IMR-90 (cell line): Measurements from ENCODE around the gene NUDT19. TPM values are rescaled to one million over a fixed set of nuclear protein-coding genes. Genes with fewer than 3 reads are reported as not detected.
"Not testable (repeated sequence)": the region's sequence is repeated elsewhere in the genome, so short reads cannot be mapped to it uniquely, and the experiment has no call there.

ENCODE experiments used
- ATAC-seq: fragments of 200-7000 bp; cut with Tn5 transposase; 2 replicates; pipeline ENCODE4 v1.9.1; 2020; ENCODE audit warnings: low read depth, mild to moderate bottlenecking, moderate library complexity
- BruUV-seq: library from RNA; stranded (reverse); fragments of 400-500 nt; replicated peaks from 2 replicates; lab custom pipeline; 2021; lab: Mats Ljungman, UMichigan
- CTCF ChIA-PET: fragments of 300-600 bp; formaldehyde crosslinking; extraction: SDS; loops from one replicate; lab custom pipeline; 2021; ENCODE audit warnings: antibody characterized with exemption; lab: Yijun Ruan, JAX
- POLR2A ChIA-PET: fragments of 300-600 bp; sonication (Branson Sonifier 250); formaldehyde crosslinking; loops from one replicate; lab custom pipeline; 2022; ENCODE audit warnings: antibody characterized with exemption; ENCODE audit not compliant: unreplicated experiment; lab: Charles Lee
- DNase-seq: peaks from one replicate; pipeline ENCODE4 v3.0.0; 2013
- H2AFZ ChIP-seq: replicated peaks from 2 replicates; pipeline ENCODE3; 2013; ENCODE audit warnings: low read length, mild to moderate bottlenecking; ENCODE audit not compliant: poor library complexity
- H2AK5ac ChIP-seq: 2 replicates; pipeline ENCODE4 v1.6.1; 2013; ENCODE audit warnings: low read depth, low read length, inconsistent platforms
- H2AK9ac ChIP-seq: replicated peaks from 2 replicates; pipeline ENCODE3; 2013; ENCODE audit warnings: mild to moderate bottlenecking, low read depth, low read length, moderate library complexity; ENCODE audit not compliant: poor library complexity
- H2BK120ac ChIP-seq: 2 replicates; pipeline ENCODE4 v1.6.1; 2013; ENCODE audit warnings: low read depth, low read length, inconsistent platforms
- H2BK15ac ChIP-seq: 3 replicates; pipeline ENCODE4 v1.6.1; 2013; ENCODE audit warnings: low read depth, low read length, inconsistent platforms
- H2BK20ac ChIP-seq: 2 replicates; pipeline ENCODE4 v1.6.1; 2013; ENCODE audit warnings: low read depth, mild to moderate bottlenecking, inconsistent platforms, low read length, moderate library complexity
- H2BK5ac ChIP-seq: 2 replicates; pipeline ENCODE4 v1.6.1; 2013; ENCODE audit warnings: mild to moderate bottlenecking, low read depth, low read length, inconsistent platforms; ENCODE audit not compliant: poor library complexity, severe bottlenecking
- H3K14ac ChIP-seq: replicated peaks from 2 replicates; pipeline ENCODE4 v1.6.1; 2013; ENCODE audit warnings: low read depth, low read length, inconsistent platforms
- H3K18ac ChIP-seq: 2 replicates; pipeline ENCODE4 v1.6.1; 2013; ENCODE audit warnings: low read depth, low read length, control low read depth
- H3K23ac ChIP-seq: 2 replicates; pipeline ENCODE4 v1.6.1; 2013; ENCODE audit warnings: low read depth, low read length, inconsistent platforms
- H3K27ac ChIP-seq: 2 replicates; pipeline ENCODE4 v1.5.1; 2013; ENCODE audit warnings: mild to moderate bottlenecking, control low read depth, low read length; ENCODE audit not compliant: insufficient read depth
- H3K27me3 ChIP-seq: 2 replicates; pipeline ENCODE4 v1.6.1; 2013; ENCODE audit warnings: low read length; ENCODE audit not compliant: control insufficient read depth, insufficient read depth
- H3K36me3 ChIP-seq: 2 replicates; pipeline ENCODE4 v1.6.1; 2013; ENCODE audit warnings: low read length, mixed read lengths; ENCODE audit not compliant: control insufficient read depth, insufficient read depth
- H3K4ac ChIP-seq: 2 replicates; pipeline ENCODE4 v1.6.1; 2013; ENCODE audit warnings: low read depth, low read length, inconsistent platforms
- H3K4me1 ChIP-seq: 2 replicates; pipeline ENCODE4 v1.6.1; 2013; ENCODE audit warnings: low read length, mixed read lengths; ENCODE audit not compliant: control insufficient read depth, insufficient read depth
- H3K4me2 ChIP-seq: 2 replicates; pipeline ENCODE4 v1.6.1; 2013; ENCODE audit warnings: low read depth, mild to moderate bottlenecking, control low read depth, low read length, moderate library complexity
- H3K4me3 ChIP-seq: 2 replicates; pipeline ENCODE4 v1.5.1; 2013; ENCODE audit warnings: low read depth, mild to moderate bottlenecking, control low read depth, low read length, moderate library complexity; ENCODE audit not compliant: insufficient read depth
- H3K56ac ChIP-seq: 2 replicates; pipeline ENCODE4 v1.6.1; 2013; ENCODE audit warnings: low read length, inconsistent platforms; ENCODE audit not compliant: insufficient read depth; ENCODE audit errors: extremely low read depth
- H3K79me1 ChIP-seq, 2 experiments: 2 replicates each; pipeline ENCODE4 v1.6.1; 2013; ENCODE audit warnings: low read length in 2 of 2, inconsistent platforms in 1 of 2, low read depth in 1 of 2
- H3K9ac ChIP-seq: 2 replicates; pipeline ENCODE4 v1.6.1; 2013; ENCODE audit warnings: low read depth, low read length, control low read depth
- H3K9me1 ChIP-seq: 2 replicates; pipeline ENCODE4 v1.6.1; 2013; ENCODE audit warnings: low read length, inconsistent platforms; ENCODE audit not compliant: insufficient read depth
- H3K9me3 ChIP-seq: 2 replicates; pipeline ENCODE4 v1.6.1; 2013; ENCODE audit warnings: low read length; ENCODE audit not compliant: control insufficient read depth, insufficient read depth
- H4K20me1 ChIP-seq: 2 replicates; pipeline ENCODE4 v1.6.1; 2013; ENCODE audit warnings: low read length, inconsistent platforms; ENCODE audit not compliant: insufficient read depth
- H4K5ac ChIP-seq: 2 replicates; pipeline ENCODE4 v1.6.1; 2013; ENCODE audit warnings: mild to moderate bottlenecking, low read depth, low read length, control low read depth
- H4K8ac ChIP-seq, 2 experiments: 2 replicates each; pipeline ENCODE4 v1.6.1; 2013; ENCODE audit warnings: low read depth in 2 of 2, low read length in 2 of 2, control low read depth in 1 of 2, inconsistent platforms in 1 of 2
- H4K91ac ChIP-seq: 2 replicates; pipeline ENCODE4 v1.6.1; 2013; ENCODE audit warnings: low read depth, low read length, inconsistent platforms; ENCODE audit not compliant: insufficient read depth
- WGBS, 2 experiments: methylation state at CpG; one replicate each; pipeline versions ENCODE4 v1.1.5 to v1.1.7; 2013; ENCODE audit warnings: missing lambda C conversion rate in 2 of 2; ENCODE audit not compliant: insufficient read length in 1 of 2; ENCODE audit errors: extremely low coverage in 2 of 2; 5-methylcytosine and 5-hydroxymethylcytosine counted together
- dilution Hi-C: fragments of 300-500 bp; cut with HindIII; formaldehyde crosslinking; loops from one replicate; pipeline ENCODE4 v1.14.3; 2018; ENCODE audit warnings: low sequenced_read_pairs; ENCODE audit not compliant: unreplicated experiment
- in situ Hi-C: fragments of 300-500 bp; cut with MboI; formaldehyde crosslinking; loops from 3 replicates; pipeline ENCODE4 v1.14.3; 2019; ENCODE audit warnings: low sequenced_read_pairs, inconsistent platforms, mixed read lengths
- intact Hi-C: fragments of 100-400 bp; cut with micrococcal nuclease; formaldehyde crosslinking; loops from 2 replicates; pipeline ENCODE4 v1.10.0; 2022
- polyA plus RNA-seq, 3 experiments: library from polyadenylated mRNA; depleted of rRNA; stranded (reverse); fragments of >200 nt; gene quantifications; 2 replicates each; pipeline ENCODE4 v1.2.3, GENCODE V29; 2012; ENCODE audit warnings: low replicate concordance in 1 of 3
- total RNA-seq: library from RNA; depleted of rRNA; stranded (reverse); fragments of >200 nt; gene quantifications from 2 replicates; pipeline ENCODE4 v1.2.3, GENCODE V29; 2012

Gene NUDT19
- total and polyA plus RNA-seq, 2 of the 4 experiments (the other 2 are of a cell fraction), result 4.1 to 4.5 TPM

DNA sequence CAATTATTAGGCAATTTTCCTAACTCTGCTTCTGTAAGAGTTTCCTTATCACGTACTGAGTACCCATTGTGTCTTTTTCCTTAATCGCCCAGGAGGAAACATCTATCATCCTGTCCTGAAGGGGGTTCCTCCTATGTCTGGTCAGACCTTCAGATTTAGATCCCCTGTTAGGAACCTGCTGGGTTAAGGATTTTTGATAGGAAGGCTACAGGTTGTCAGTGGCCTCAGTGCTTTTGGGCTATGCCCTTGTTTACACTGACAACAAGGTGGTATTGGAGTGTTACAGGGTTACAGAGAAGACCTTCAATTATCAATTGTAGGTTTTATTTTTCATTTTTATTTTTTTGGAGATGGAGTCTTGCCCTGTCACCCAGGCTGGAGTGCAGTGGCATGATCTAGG lies 3.2 kb downstream of the NUDT19 start:
- H3K4me1 ChIP-seq, H3K14ac ChIP-seq, in situ Hi-C loops, H3K56ac ChIP-seq, H3K18ac ChIP-seq, H2AK9ac ChIP-seq, H2BK120ac ChIP-seq, H3K9me1 ChIP-seq, dilution Hi-C loops, H3K4me2 ChIP-seq, H2BK5ac ChIP-seq, H4K91ac ChIP-seq, DNase-seq, H3K4me3 ChIP-seq, H3K4ac ChIP-seq, H4K20me1 ChIP-seq, H2BK20ac ChIP-seq, H4K8ac ChIP-seq, H2AFZ ChIP-seq, H3K23ac ChIP-seq, H3K27me3 ChIP-seq, POLR2A ChIA-PET, CTCF ChIA-PET, H2BK15ac ChIP-seq, H3K9me3 ChIP-seq, H3K9ac ChIP-seq, ATAC-seq, BruUV-seq, H2AK5ac ChIP-seq, H4K5ac ChIP-seq, H3K27ac ChIP-seq: not testable (repeated sequence)
- intact Hi-C loops, result loop anchor here (5.0 kb wide), 1 partner anchor 277 kb away; the partner anchor contains the start of genes CEP89 and FAAP24
- H3K79me1 ChIP-seq, result peaks cover 10 to 37% of the 10 kb centered on the region in 2 experiments
- peaks cover 13% of the 10 kb centered on the region for H3K36me3 ChIP-seq
- no CpG with 5 or more reads among the region's 2 CpGs for WGBS, 2 experiments

DNA sequence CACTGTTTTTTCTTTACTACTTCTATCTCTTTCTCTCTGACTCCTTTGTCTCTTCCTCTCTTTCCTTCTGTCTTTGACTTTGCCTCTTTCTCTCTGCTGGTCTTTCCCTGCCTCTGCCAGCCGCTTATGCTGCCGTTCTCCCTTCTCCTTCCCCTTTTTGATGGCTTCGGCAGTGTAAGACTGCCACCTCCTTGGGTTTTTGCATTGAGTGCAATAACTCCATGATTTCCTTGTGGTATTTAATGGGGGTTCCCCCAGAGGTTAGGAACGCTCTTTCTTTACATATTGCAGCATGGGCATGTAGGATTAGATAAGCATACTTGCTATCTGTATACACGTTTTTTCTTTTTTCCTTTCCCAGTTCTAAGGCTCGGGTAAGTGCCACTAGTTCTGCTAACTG lies 3.9 kb downstream of the NUDT19 start:
- H4K20me1 ChIP-seq, H3K9me3 ChIP-seq, ATAC-seq, H3K56ac ChIP-seq, DNase-seq, H3K4me2 ChIP-seq, H3K4me3 ChIP-seq, H3K27me3 ChIP-seq, H2BK15ac ChIP-seq, H2AK9ac ChIP-seq, in situ Hi-C loops, H3K23ac ChIP-seq, H3K4ac ChIP-seq, dilution Hi-C loops, H3K9ac ChIP-seq, H2AFZ ChIP-seq, intact Hi-C loops, H4K91ac ChIP-seq, H3K14ac ChIP-seq, H2AK5ac ChIP-seq, H4K5ac ChIP-seq, H2BK20ac ChIP-seq, H3K9me1 ChIP-seq, CTCF ChIA-PET, H2BK5ac ChIP-seq, H3K27ac ChIP-seq, H3K4me1 ChIP-seq, POLR2A ChIA-PET, H2BK120ac ChIP-seq, H3K18ac ChIP-seq, BruUV-seq, H4K8ac ChIP-seq: not testable (repeated sequence)
- Histone ChIP-seq H3K36me3 (peaks cover 13% of the 10 kb centered on the region), H3K79me1 (peaks cover 10 to 38% of the 10 kb centered on the region in 2 experiments)
- whole genome bisulfite sequencing, 2 experiments, result no CpG with 5 or more reads among the region's 6 CpGs
